GM20000 (cell line): Measurements from ENCODE around the gene MT1F.

Experiments used
- DNase-seq: peaks from one replicate; pipeline ENCODE4 v3.0.0; 2012; ENCODE audit warnings: low spot score
- TF ChIP-seq, protein P1 (sequence below): IDR thresholded peaks from 2 replicates; pipeline ENCODE4 v1.5.1; 2012; ENCODE audit warnings: mild to moderate bottlenecking, control low read depth; ENCODE audit errors: extremely low read depth, missing control alignments

Gene MT1F

DNA sequence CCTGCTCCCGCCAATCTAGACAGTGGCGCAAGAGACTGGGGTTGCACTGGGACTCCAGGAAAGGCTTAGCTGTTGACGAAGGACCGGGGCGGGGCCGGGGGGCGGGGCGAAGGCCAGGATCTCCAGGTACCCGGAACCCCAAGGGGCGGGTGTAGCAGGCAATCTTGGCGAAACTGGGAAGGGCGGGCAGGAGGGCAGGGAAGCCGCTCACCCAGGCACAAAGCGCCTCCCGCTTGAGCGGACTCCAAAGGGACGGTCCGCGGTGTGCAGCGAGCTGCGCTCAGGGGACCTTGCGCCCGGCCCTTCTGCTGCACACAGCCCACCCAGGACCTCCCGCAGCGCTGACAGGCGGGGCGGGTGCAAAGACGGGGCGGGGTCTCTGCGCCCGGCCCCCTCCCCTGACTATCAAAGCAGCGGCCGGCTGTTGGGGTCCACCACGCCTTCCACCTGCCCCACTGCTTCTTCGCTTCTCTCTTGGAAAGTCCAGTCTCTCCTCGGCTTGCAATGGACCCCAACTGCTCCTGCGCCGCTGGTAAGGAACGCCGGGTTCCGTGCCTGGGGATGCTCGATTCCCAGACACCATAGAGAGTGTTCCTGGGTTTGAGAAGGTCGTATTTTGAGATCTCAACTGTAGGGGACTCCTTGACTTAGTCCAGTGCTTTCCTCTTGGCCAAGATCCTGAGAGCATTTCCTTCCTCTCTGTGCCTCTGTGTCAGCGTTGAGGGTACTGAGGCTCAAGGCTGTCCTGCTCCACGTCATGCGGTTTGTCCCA lies at the start of gene MT1F:
TSS of gene MT1F (plus strand) at position 405 of the 772 bp plus-strand sequence. CDS start at position 505, 100 bp downstream.
- DNase-seq: no peak
- TF ChIP-seq, protein P1, sequence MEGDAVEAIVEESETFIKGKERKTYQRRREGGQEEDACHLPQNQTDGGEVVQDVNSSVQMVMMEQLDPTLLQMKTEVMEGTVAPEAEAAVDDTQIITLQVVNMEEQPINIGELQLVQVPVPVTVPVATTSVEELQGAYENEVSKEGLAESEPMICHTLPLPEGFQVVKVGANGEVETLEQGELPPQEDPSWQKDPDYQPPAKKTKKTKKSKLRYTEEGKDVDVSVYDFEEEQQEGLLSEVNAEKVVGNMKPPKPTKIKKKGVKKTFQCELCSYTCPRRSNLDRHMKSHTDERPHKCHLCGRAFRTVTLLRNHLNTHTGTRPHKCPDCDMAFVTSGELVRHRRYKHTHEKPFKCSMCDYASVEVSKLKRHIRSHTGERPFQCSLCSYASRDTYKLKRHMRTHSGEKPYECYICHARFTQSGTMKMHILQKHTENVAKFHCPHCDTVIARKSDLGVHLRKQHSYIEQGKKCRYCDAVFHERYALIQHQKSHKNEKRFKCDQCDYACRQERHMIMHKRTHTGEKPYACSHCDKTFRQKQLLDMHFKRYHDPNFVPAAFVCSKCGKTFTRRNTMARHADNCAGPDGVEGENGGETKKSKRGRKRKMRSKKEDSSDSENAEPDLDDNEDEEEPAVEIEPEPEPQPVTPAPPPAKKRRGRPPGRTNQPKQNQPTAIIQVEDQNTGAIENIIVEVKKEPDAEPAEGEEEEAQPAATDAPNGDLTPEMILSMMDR: no peak

DNA sequence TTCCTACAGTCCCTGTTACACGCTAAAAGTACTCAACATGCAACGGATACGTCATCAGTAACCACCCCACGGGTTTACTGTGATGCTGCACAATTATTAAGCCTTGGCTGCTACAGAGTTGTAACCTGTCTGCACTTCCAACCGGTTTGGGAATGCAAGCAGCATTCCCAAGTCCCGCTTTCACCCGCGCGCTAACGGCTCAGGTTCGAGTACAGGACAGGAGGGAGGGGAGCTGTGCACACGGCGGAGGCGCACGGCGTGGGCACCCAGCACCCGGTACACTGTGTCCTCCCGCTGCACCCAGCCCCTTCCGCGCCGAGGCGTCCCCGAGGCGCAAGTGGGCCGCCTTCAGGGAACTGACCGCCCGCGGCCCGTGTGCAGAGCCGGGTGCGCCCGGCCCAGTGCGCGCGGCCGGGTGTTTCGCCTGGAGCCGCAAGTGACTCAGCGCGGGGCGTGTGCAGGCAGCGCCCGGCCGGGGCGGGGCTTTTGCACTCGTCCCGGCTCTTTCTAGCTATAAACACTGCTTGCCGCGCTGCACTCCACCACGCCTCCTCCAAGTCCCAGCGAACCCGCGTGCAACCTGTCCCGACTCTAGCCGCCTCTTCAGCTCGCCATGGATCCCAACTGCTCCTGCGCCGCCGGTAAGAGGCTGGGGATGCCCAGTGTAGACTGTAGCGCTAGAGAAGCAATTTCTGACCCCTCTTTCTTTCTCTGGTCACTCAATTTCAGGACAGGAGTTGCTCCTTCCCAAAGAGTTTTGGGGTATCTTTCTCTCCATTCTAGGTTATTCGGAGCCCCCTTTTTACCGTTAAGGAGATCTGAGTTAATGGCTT lies 49.5 kb upstream of the MT1F start, which contains the start of gene MT2A:
TSS of gene MT2A (plus strand) at position 542 of the 833 bp plus-strand sequence. CDS start at position 614, 72 bp downstream.
- TF ChIP-seq, protein P1: no peak
- DNase-seq: peak; percentile 96

DNA sequence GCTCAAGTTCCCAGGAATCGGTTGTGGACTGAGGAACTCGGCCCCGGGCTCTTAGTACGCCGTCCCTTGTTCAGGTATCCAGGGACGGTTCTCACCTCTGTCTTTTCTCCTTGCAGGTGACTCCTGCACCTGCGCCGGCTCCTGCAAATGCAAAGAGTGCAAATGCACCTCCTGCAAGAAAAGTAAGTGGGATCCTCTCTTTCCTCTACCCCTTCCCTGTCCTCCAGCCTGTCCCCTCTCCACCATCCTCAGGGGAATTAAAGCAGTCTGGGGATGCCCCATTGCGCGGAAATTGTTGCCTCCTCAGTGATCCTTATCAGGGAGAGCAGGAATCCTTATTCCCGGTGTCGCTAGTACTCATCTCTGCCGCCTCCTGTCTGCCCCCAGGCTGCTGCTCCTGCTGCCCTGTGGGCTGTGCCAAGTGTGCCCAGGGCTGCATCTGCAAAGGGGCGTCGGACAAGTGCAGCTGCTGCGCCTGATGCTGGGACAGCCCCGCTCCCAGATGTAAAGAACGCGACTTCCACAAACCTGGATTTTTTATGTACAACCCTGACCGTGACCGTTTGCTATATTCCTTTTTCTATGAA lies 48.8 kb upstream of the MT1F start:
- TF ChIP-seq, protein P1: no peak
- no peak for DNase-seq

DNA sequence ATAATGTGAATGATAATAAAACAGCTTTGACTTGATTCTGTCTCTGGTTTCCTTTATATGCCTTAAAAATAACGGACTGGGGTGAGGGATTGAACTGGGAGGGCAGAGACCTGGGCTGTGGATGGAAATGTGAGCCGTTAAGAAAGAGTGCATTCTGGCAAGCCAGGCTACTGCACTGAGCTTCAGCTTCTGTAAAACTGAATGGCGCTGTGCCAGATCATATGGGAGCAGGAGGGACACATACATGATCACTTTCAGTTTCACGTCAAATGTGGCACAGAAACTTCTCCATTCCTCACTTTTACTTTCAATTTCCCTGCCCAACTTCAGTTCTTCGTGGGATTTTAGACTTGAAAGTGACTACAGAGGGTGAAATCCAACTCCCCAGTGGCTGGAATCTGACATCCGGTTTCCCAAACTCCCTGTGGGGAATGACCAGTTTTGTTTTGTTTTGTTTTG lies 48.3 kb upstream of the MT1F start:
- DNase-seq: peak; percentile 84
- TF ChIP-seq, protein P1: no peak

DNA sequence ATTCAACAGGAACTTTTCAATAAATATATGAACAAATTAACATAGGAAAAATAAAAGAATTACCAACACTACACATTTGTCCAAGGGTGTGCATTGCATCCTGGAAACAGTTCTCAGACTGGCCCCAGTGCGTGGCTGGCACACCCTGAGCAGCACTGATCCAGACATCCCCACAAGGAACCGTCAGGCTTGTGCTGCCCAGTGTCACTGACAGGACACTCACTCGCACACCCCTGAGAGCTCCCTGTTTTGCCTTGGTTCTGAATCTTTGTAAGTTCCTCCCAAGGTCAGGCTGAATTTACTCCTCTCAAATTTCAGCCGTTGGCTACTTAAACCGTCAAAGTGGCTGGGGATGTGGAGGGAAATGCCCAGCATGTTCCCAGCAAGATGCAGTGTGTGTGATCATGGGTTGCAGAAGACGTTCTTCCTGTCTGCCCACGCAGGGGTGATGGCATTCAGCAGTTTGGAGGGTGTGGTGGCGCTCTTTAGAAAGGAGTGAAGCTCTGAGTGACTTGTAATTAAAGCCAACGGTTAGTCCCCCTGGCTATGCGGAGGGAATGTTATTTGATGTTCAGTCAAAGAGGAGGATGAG lies 47.6 kb upstream of the MT1F start:
- TF ChIP-seq, protein P1: no peak
- DNase-seq: no peak

DNA sequence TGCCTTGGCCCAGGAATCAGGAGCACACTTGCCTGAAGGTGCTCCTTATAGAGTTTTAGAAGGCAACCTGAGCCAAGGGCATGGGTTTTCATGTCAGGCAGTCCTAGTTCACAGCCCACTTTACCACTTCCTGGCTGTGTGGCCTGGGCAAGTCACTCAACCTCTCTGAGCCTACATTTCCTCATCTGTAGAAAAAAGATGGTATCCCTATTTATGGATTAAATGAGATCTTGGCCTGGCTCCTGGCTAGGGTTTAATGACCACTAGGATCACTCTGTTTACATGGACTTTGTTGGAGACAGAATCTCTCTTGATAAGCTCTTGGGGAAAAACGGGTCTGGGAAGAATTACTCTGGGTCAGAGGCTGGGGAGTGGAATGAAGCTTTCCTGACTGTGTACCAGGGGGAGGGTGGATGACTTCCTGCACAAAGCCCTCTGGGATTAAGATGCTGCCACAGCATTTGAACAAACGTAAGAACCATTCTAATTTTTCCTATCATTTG lies 47.1 kb upstream of the MT1F start:
- DNase-seq: no peak
- TF ChIP-seq, protein P1: no peak
